Lung (tissue), 12 donors: ENCODE measurements around the gene TRIM66. TPM values are rescaled to one million over a fixed set of nuclear protein-coding genes. Genes with fewer than 3 reads are reported as not detected.
A peak's percentile ranks its signal among the peaks of the same experiment; 100 is the strongest.

ENCODE experiments used
- ATAC-seq: fragments of 200-7000 bp; cut with Tn5 transposase; one replicate; pipeline ENCODE4 v1.9.1; 2020; ENCODE audit warnings: moderate number of reproducible peaks; ENCODE audit not compliant: insufficient read depth, low FRiP score
- DNase-seq, 3 donors: peaks; one replicate each; pipeline ENCODE4 v3.0.0-alpha.2; 2013 to 2017
- H3K27ac ChIP-seq, 2 donors: one replicate each; pipeline ENCODE4 v1.5.1; 2013; ENCODE audit warnings: mild to moderate bottlenecking in 2 of 2, moderate library complexity in 2 of 2, control low read depth in 1 of 2, inconsistent platforms in 1 of 2, low read depth in 1 of 2, low read length in 1 of 2
- H3K27me3 ChIP-seq, 3 donors: one replicate each; pipeline ENCODE4 v1.5.1; 2013; ENCODE audit warnings: low read length in 2 of 3; ENCODE audit not compliant: control insufficient read depth in 3 of 3, insufficient read depth in 3 of 3
- H3K36me3 ChIP-seq, 4 donors: one replicate each; pipeline ENCODE4 v1.5.1; 2013; ENCODE audit warnings: low read length in 4 of 4, mild to moderate bottlenecking in 1 of 4, moderate library complexity in 1 of 4; ENCODE audit not compliant: control insufficient read depth in 4 of 4, insufficient read depth in 4 of 4
- H3K4me1 ChIP-seq, 5 donors: one replicate each; pipeline ENCODE4 v1.5.1; 2013; ENCODE audit warnings: low read length in 5 of 5, mild to moderate bottlenecking in 2 of 5, moderate library complexity in 1 of 5; ENCODE audit not compliant: control insufficient read depth in 5 of 5, insufficient read depth in 5 of 5
- H3K4me3 ChIP-seq: one replicate; pipeline ENCODE4 v1.5.1; 2013; ENCODE audit warnings: mild to moderate bottlenecking, control low read depth, moderate library complexity
- H3K9ac ChIP-seq, 2 donors: one replicate each; pipeline ENCODE4 v1.5.1; 2013; ENCODE audit warnings: low read length in 2 of 2, control low read depth in 1 of 2; ENCODE audit not compliant: insufficient read depth in 1 of 2
- H3K9me3 ChIP-seq, 4 donors: one replicate each; pipeline ENCODE4 v1.5.1; 2013; ENCODE audit warnings: low read length in 3 of 4, mild to moderate bottlenecking in 1 of 4, moderate library complexity in 1 of 4; ENCODE audit not compliant: control insufficient read depth in 4 of 4, insufficient read depth in 3 of 4
- WGBS, 2 donors: extraction: QIAGEN DNeasy Blood & Tissue Kit; methylation state at CpG; one replicate each; pipeline ENCODE4 v1.1.7; 2013; 5-methylcytosine and 5-hydroxymethylcytosine counted together
- polyA plus RNA-seq, 2 donors: library from polyadenylated mRNA; stranded (reverse); fragments of 200-250 nt; gene quantifications; one replicate each; pipeline ENCODE4 v1.2.1, GENCODE V29; 2013
- total RNA-seq, 2 donors: library from RNA; depleted of rRNA in 1 of 2; stranded (reverse); fragments of >200 nt in 1 of 2; gene quantifications; one replicate each; pipeline ENCODE4 v1.2.1, GENCODE V29; 2014 to 2021
- TF ChIP-seq, protein P1 (sequence below): IDR thresholded peaks from 2 replicates; pipeline ENCODE4 v1.5.1; 2012; ENCODE audit warnings: mild to moderate bottlenecking; ENCODE audit errors: control extremely low read depth, extremely low read depth
- donor health status: control.
- donor health status: control.
- donor health status: Bipolar disorder and iron deficiency.
- donor health status: healthy.
- donor health status: DM: yes; HTN: yes; CAD: no.

The TRIM66 gene
- total and polyA plus RNA-seq, 4 donors: 2.0 to 23.9 (median 11.3) TPM

GRCh38 chr11:8656291-8656690 is 26.2 kb downstream of the TRIM66 start:
- no peak for ATAC-seq
- 70 to 76% methylated on average over 2 of the region's 2 CpGs for WGBS, 2 donors
- Histone ChIP-seq H3K9ac (no peak overlapping the region), H3K9me3 (no peaks in the 10 kb centered on the region), H3K36me3 (peaks cover 0 to 4% (median 0%) of the 10 kb centered on the region in 4 donors), H3K27me3 (no peaks in the 10 kb centered on the region), H3K4me1 (peaks cover 0 to 12% (median 0%) of the 10 kb centered on the region in 5 donors), H3K4me3 (no peak overlapping the region), H3K27ac (no peak overlapping the region)
- TF ChIP-seq, protein P1, sequence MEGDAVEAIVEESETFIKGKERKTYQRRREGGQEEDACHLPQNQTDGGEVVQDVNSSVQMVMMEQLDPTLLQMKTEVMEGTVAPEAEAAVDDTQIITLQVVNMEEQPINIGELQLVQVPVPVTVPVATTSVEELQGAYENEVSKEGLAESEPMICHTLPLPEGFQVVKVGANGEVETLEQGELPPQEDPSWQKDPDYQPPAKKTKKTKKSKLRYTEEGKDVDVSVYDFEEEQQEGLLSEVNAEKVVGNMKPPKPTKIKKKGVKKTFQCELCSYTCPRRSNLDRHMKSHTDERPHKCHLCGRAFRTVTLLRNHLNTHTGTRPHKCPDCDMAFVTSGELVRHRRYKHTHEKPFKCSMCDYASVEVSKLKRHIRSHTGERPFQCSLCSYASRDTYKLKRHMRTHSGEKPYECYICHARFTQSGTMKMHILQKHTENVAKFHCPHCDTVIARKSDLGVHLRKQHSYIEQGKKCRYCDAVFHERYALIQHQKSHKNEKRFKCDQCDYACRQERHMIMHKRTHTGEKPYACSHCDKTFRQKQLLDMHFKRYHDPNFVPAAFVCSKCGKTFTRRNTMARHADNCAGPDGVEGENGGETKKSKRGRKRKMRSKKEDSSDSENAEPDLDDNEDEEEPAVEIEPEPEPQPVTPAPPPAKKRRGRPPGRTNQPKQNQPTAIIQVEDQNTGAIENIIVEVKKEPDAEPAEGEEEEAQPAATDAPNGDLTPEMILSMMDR: no peak
- no peak for DNase-seq

- Histone ChIP-seq H3K27ac (no peak overlapping the region), H3K4me1 (peaks cover 0 to 12% (median 0%) of the 10 kb centered on the region in 5 donors), H3K4me3 (no peak overlapping the region), H3K27me3 (no peaks in the 10 kb centered on the region), H3K36me3 (peaks cover 0 to 6% (median 3%) of the 10 kb centered on the region in 4 donors), H3K9ac (no peak overlapping the region), H3K9me3 (no peaks in the 10 kb centered on the region)
- WGBS, 2 donors: 75 to 77% methylated on average over 4 of the region's 4 CpGs
- ATAC-seq: no peak
- DNase-seq: no peak
- TF ChIP-seq, protein P1: no peak
Measured at GRCh38 chr11:8654503-8654902, 28.0 kb downstream of the TRIM66 start.

GRCh38 chr11:8652140-8652539 is 30.3 kb downstream of the TRIM66 start:
- TF ChIP-seq, protein P1: no peak
- no peak for ATAC-seq
- WGBS, 2 donors: 83 to 90% methylated on average over 3 of the region's 3 CpGs

More at GRCh38 chr11:8652140-8652539, 30.3 kb downstream of the TRIM66 start:
- Histone ChIP-seq H3K9me3 (peaks cover 0 to 2% (median 0%) of the 10 kb centered on the region in 4 donors), H3K4me1 (no peaks in the 10 kb centered on the region), H3K9ac (no peak overlapping the region), H3K27me3 (no peaks in the 10 kb centered on the region), H3K4me3 (no peak overlapping the region), H3K36me3 (peaks cover 0 to 15% (median 5%) of the 10 kb centered on the region in 4 donors), H3K27ac (no peak overlapping the region)
- DNase-seq: peak in 1 of 3 donors; percentile 18
